Cortex of kidney (tissue), 1 donor: Measurements from ENCODE around the gene CREBBP.

Experiments used
- DNase-seq: peaks from one replicate; lab custom pipeline; 2025; lab: John Stamatoyannopoulos, UW

CREBBP gene

GRCh38 chr16:3825103-3825502, 55.4 kb downstream of the CREBBP start:
- DNase-seq: no peak

GRCh38 chr16:3824121-3824795, 56.3 kb downstream of the CREBBP start:
- DNase-seq: no peak

- DNase-seq: no peak
Observed at GRCh38 chr16:3823427-3823826, 57.1 kb downstream of the CREBBP start.

- no peak for DNase-seq
Observed at GRCh38 chr16:3822366-3823045, 58.0 kb downstream of the CREBBP start.

GRCh38 chr16:3821184-3821583, 59.3 kb downstream of the CREBBP start:
- no peak for DNase-seq

GRCh38 chr16:3819746-3820724, 60.5 kb downstream of the CREBBP start:
- no peak for DNase-seq

- no peak for DNase-seq
Observed at GRCh38 chr16:3819175-3819527, 61.4 kb downstream of the CREBBP start.

- no peak for DNase-seq
Observed at GRCh38 chr16:3816326-3816725, 64.2 kb downstream of the CREBBP start.

GRCh38 chr16:3814755-3815154, 65.8 kb downstream of the CREBBP start:
- DNase-seq: no peak

GRCh38 chr16:3812469-3813172, 67.9 kb downstream of the CREBBP start:
- no peak for DNase-seq

GRCh38 chr16:3810818-3811217, 69.7 kb downstream of the CREBBP start:
- DNase-seq: no peak

GRCh38 chr16:3810198-3810664, 70.3 kb downstream of the CREBBP start:
- no peak for DNase-seq

GRCh38 chr16:3808308-3809063, 72.0 kb downstream of the CREBBP start:
- DNase-seq: no peak

GRCh38 chr16:3807425-3808123, 72.9 kb downstream of the CREBBP start:
- no peak for DNase-seq

- no peak for DNase-seq
Observed at GRCh38 chr16:3804426-3805016, 76.0 kb downstream of the CREBBP start.

GRCh38 chr16:3800477-3801270, 79.8 kb downstream of the CREBBP start:
- no peak for DNase-seq

- no peak for DNase-seq
Observed at GRCh38 chr16:3800019-3800418, 80.5 kb downstream of the CREBBP start.

GRCh38 chr16:3799354-3799753, 81.2 kb downstream of the CREBBP start:
- no peak for DNase-seq

- no peak for DNase-seq
Observed at GRCh38 chr16:3798838-3799237, 81.7 kb downstream of the CREBBP start.
